ENCODE data around the gene TMEM72.

The TMEM72 gene

DNA sequence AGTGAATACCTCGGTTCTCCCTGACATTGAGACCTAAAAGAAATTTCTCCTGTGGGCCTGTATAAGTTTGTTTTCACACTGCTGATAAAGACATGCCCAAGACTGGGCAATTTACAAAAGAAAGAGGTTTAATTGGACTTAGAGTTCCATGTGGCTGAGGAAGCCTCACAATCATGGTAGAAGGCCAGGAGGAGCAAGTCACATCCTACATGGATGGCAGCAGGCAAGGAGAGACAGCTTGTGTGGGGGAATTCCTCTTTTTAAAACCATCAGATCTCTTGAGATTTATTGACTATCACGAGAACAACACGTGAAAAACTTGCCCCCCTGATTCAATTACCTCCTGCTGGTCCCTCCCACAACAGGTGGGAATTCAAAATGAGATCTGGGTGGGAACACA is 6.7 kb downstream of the TMEM72 start:
- no peak overlapping the region for H3K4me3 ChIP-seq (ENCODE audit: low read depth, low read length)
- H2BK12ac ChIP-seq (ENCODE audit: low read length): no peak overlapping the region
- H4K8ac ChIP-seq (ENCODE audit: low read depth, low read length): no peak overlapping the region
- H3K4me2 ChIP-seq (ENCODE audit: low read length): no peak overlapping the region
- H2BK5ac ChIP-seq (ENCODE audit: low read depth, low read length, poor library complexity): no peak overlapping the region
- H2AK5ac ChIP-seq (ENCODE audit: low read length): no peak overlapping the region
- H2BK120ac ChIP-seq (ENCODE audit: insufficient read depth, low read length, poor library complexity): no peak overlapping the region
- no peaks in the 10 kb centered on the region for H3K79me2 ChIP-seq (ENCODE audit: control insufficient read depth, insufficient read depth, low read length, poor library complexity)
- no peak overlapping the region for H3K18ac ChIP-seq (ENCODE audit: low read length)
- no peak overlapping the region for H3K23ac ChIP-seq (ENCODE audit: low read length)
- no peaks in the 10 kb centered on the region for H3K27me3 ChIP-seq (ENCODE audit: insufficient read depth, low read length)
- DNase-seq: no peak
- WGBS (ENCODE audit: extremely low coverage, insufficient coverage, insufficient read length): no CpG with 5 or more reads among the region's 3 CpGs
- no peaks in the 10 kb centered on the region for H3K9me3 ChIP-seq (ENCODE audit: insufficient read depth, low read depth, low read length)
- H3K9ac ChIP-seq (ENCODE audit: low read length): no peak overlapping the region
- no peak overlapping the region for H2AFZ ChIP-seq (ENCODE audit: insufficient read depth, low read length, poor library complexity)
- no peak overlapping the region for H3K27ac ChIP-seq (ENCODE audit: low read depth, low read length)
- no peaks in the 10 kb centered on the region for H3K79me1 ChIP-seq (ENCODE audit: low read length)
- no peak overlapping the region for H4K12ac ChIP-seq (ENCODE audit: low read depth, low read length)
- H4K91ac ChIP-seq (ENCODE audit: low read depth, low read length): no peak overlapping the region
- no peak overlapping the region for H3K4ac ChIP-seq (ENCODE audit: low read depth, low read length)
- no peak overlapping the region for H3K14ac ChIP-seq (ENCODE audit: low read length)
- no peaks in the 10 kb centered on the region for H3K36me3 ChIP-seq (ENCODE audit: control insufficient read depth in 1 of 2, insufficient read depth in 2 of 2, low read length in 2 of 2)
- no peaks in the 10 kb centered on the region for H3K4me1 ChIP-seq (ENCODE audit: control insufficient read depth in 1 of 2, insufficient read depth in 2 of 2, low read length in 2 of 2)

DNA sequence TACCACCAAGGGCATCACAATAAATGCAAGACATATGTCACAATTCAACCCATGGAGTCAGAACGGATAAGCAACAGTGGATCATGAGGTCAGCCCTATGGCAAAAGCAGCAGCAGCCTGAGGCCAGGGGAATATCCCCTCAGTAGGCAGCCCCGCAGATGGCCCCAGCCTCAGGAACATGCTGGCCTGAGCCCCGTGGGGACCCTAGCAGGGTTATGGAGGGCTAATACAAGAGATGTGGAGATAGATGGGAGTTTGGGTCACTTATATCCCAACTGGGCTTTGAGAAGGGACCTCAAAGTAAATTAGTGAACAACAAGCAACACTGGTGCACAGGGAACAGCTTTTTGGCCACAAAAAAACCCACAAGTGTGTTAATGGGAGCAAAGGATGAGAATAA is 9.1 kb downstream of the TMEM72 start:
- H3K4me1 ChIP-seq (ENCODE audit: control insufficient read depth in 1 of 2, insufficient read depth in 2 of 2, low read length in 2 of 2): no peaks in the 10 kb centered on the region
- H4K91ac ChIP-seq (ENCODE audit: low read depth, low read length): no peak overlapping the region
- no peak overlapping the region for H3K23ac ChIP-seq (ENCODE audit: low read length)
- no peak overlapping the region for H4K12ac ChIP-seq (ENCODE audit: low read depth, low read length)
- no peak overlapping the region for H3K27ac ChIP-seq (ENCODE audit: low read depth, low read length)
- no peak overlapping the region for H3K4me2 ChIP-seq (ENCODE audit: low read length)
- no peak overlapping the region for H3K18ac ChIP-seq (ENCODE audit: low read length)
- H3K36me3 ChIP-seq (ENCODE audit: control insufficient read depth in 1 of 2, insufficient read depth in 2 of 2, low read length in 2 of 2): no peaks in the 10 kb centered on the region
- H3K27me3 ChIP-seq (ENCODE audit: insufficient read depth, low read length): no peaks in the 10 kb centered on the region
- WGBS (ENCODE audit: extremely low coverage, insufficient coverage, insufficient read length): no CpG with 5 or more reads among the region's 3 CpGs
- no peak overlapping the region for H2BK12ac ChIP-seq (ENCODE audit: low read length)
- no peak overlapping the region for H3K14ac ChIP-seq (ENCODE audit: low read length)
- no peaks in the 10 kb centered on the region for H3K79me2 ChIP-seq (ENCODE audit: control insufficient read depth, insufficient read depth, low read length, poor library complexity)
- no peak overlapping the region for H2AFZ ChIP-seq (ENCODE audit: insufficient read depth, low read length, poor library complexity)
- no peak overlapping the region for H3K4me3 ChIP-seq (ENCODE audit: low read depth, low read length)
- no peak overlapping the region for H2BK5ac ChIP-seq (ENCODE audit: low read depth, low read length, poor library complexity)
- no peak overlapping the region for H4K8ac ChIP-seq (ENCODE audit: low read depth, low read length)
- no peaks in the 10 kb centered on the region for H3K79me1 ChIP-seq (ENCODE audit: low read length)
- no peaks in the 10 kb centered on the region for H3K9me3 ChIP-seq (ENCODE audit: insufficient read depth, low read depth, low read length)
- H3K9ac ChIP-seq (ENCODE audit: low read length): no peak overlapping the region
- DNase-seq: no peak
- H2AK5ac ChIP-seq (ENCODE audit: low read length): no peak overlapping the region
- H3K4ac ChIP-seq (ENCODE audit: low read depth, low read length): no peak overlapping the region
- no peak overlapping the region for H2BK120ac ChIP-seq (ENCODE audit: insufficient read depth, low read length, poor library complexity)

GRCh38 chr10:44921061-44921460 is 9.9 kb downstream of the TMEM72 start:
- Histone ChIP-seq H3K27ac (ENCODE audit: low read depth, low read length) (no peak overlapping the region), H2BK120ac (ENCODE audit: insufficient read depth, low read length, poor library complexity) (no peak overlapping the region), H2BK12ac (ENCODE audit: low read length) (no peak overlapping the region), H3K9ac (ENCODE audit: low read length) (no peak overlapping the region), H4K91ac (ENCODE audit: low read depth, low read length) (no peak overlapping the region), H3K9me3 (ENCODE audit: insufficient read depth, low read depth, low read length) (no peaks in the 10 kb centered on the region), H3K79me2 (ENCODE audit: control insufficient read depth, insufficient read depth, low read length, poor library complexity) (no peaks in the 10 kb centered on the region), H3K4me1 (ENCODE audit: control insufficient read depth in 1 of 2, insufficient read depth in 2 of 2, low read length in 2 of 2) (no peaks in the 10 kb centered on the region), H4K12ac (ENCODE audit: low read depth, low read length) (no peak overlapping the region), H3K79me1 (ENCODE audit: low read length) (no peaks in the 10 kb centered on the region), H3K4me2 (ENCODE audit: low read length) (no peak overlapping the region), H2AFZ (ENCODE audit: insufficient read depth, low read length, poor library complexity) (no peak overlapping the region), H3K14ac (ENCODE audit: low read length) (no peak overlapping the region), H3K36me3 (ENCODE audit: control insufficient read depth in 1 of 2, insufficient read depth in 2 of 2, low read length in 2 of 2) (no peaks in the 10 kb centered on the region), H2BK5ac (ENCODE audit: low read depth, low read length, poor library complexity) (no peak overlapping the region), H4K8ac (ENCODE audit: low read depth, low read length) (no peak overlapping the region), H3K23ac (ENCODE audit: low read length) (no peak overlapping the region), H2AK5ac (ENCODE audit: low read length) (no peak overlapping the region), H3K18ac (ENCODE audit: low read length) (no peak overlapping the region), H3K27me3 (ENCODE audit: insufficient read depth, low read length) (no peaks in the 10 kb centered on the region), H3K4me3 (ENCODE audit: low read depth, low read length) (no peak overlapping the region), H3K4ac (ENCODE audit: low read depth, low read length) (no peak overlapping the region)
- WGBS (ENCODE audit: extremely low coverage, insufficient coverage, insufficient read length): no CpG with 5 or more reads among the region's 5 CpGs
- DNase-seq: no peak

- DNase-seq: no peak
- no peaks in the 10 kb centered on the region for H3K36me3 ChIP-seq (ENCODE audit: control insufficient read depth in 1 of 2, insufficient read depth in 2 of 2, low read length in 2 of 2)
- no peak overlapping the region for H3K4ac ChIP-seq (ENCODE audit: low read depth, low read length)
- no peaks in the 10 kb centered on the region for H3K9me3 ChIP-seq (ENCODE audit: insufficient read depth, low read depth, low read length)
- H3K9ac ChIP-seq (ENCODE audit: low read length): no peak overlapping the region
- H2AFZ ChIP-seq (ENCODE audit: insufficient read depth, low read length, poor library complexity): no peak overlapping the region
- H2BK12ac ChIP-seq (ENCODE audit: low read length): no peak overlapping the region
- H3K4me2 ChIP-seq (ENCODE audit: low read length): no peak overlapping the region
- H3K27ac ChIP-seq (ENCODE audit: low read depth, low read length): no peak overlapping the region
- no peak overlapping the region for H2AK5ac ChIP-seq (ENCODE audit: low read length)
- H3K18ac ChIP-seq (ENCODE audit: low read length): no peak overlapping the region
- no peaks in the 10 kb centered on the region for H3K4me1 ChIP-seq (ENCODE audit: control insufficient read depth in 1 of 2, insufficient read depth in 2 of 2, low read length in 2 of 2)
- H4K91ac ChIP-seq (ENCODE audit: low read depth, low read length): no peak overlapping the region
- no peak overlapping the region for H3K14ac ChIP-seq (ENCODE audit: low read length)
- no peaks in the 10 kb centered on the region for H3K27me3 ChIP-seq (ENCODE audit: insufficient read depth, low read length)
- no peak overlapping the region for H2BK120ac ChIP-seq (ENCODE audit: insufficient read depth, low read length, poor library complexity)
- H2BK5ac ChIP-seq (ENCODE audit: low read depth, low read length, poor library complexity): no peak overlapping the region
- WGBS (ENCODE audit: extremely low coverage, insufficient coverage, insufficient read length): no CpG with 5 or more reads among the region's 3 CpGs
- H3K79me1 ChIP-seq (ENCODE audit: low read length): no peaks in the 10 kb centered on the region
- no peak overlapping the region for H3K23ac ChIP-seq (ENCODE audit: low read length)
- no peak overlapping the region for H4K8ac ChIP-seq (ENCODE audit: low read depth, low read length)
- H4K12ac ChIP-seq (ENCODE audit: low read depth, low read length): no peak overlapping the region
- no peaks in the 10 kb centered on the region for H3K79me2 ChIP-seq (ENCODE audit: control insufficient read depth, insufficient read depth, low read length, poor library complexity)
- no peak overlapping the region for H3K4me3 ChIP-seq (ENCODE audit: low read depth, low read length)
These were observed 10.4 kb downstream of the TMEM72 start for GRCh38 chr10:44921506-44921905.

All from trophoblast cell (in vitro differentiated cells and primary cell).